ENCODE measurements around the gene MGRN1. TPM values are rescaled to one million over a fixed set of nuclear protein-coding genes. Genes with fewer than 3 reads are reported as not detected.

Gene MGRN1
- total and polyA plus RNA-seq, 11 donors, result 17.9 to 75.0 (median 38.0) TPM

DNA sequence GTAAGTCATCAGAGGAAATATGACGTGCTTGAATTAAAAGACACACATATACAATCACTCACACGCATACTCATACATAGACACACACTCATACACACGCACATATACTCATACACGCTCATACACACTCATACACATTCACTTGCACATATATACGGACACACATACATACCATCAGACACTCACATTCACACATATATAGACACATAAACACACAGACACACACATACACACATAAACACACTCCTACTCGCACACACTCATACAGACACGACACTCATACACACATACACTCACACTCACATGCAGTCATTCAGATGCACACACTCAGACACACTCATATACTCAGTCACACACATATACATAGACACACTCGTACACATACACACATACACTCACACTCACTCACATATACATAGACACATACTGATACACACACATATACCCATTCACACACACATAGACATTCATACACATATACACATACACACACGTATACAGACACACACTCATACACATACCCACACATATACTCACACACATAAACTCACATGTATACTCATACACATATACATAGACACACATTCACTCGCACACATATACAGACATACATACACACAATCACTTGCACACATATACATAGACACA lies 43.8 kb downstream of the MGRN1 start:
- Histone ChIP-seq H3K4me1 (peaks cover 0 to 27% (median 12%) of the 10 kb centered on the region in 12 donors), H3K27me3 (no peaks in the 10 kb centered on the region), H3K36me3 (peaks cover 0 to 91% (median 77%) of the 10 kb centered on the region in 9 donors), H3K9me3 (no peaks in the 10 kb centered on the region), H3K27ac (no peak overlapping the region), H3K4me3 (no peak overlapping the region)
- WGBS, 4 donors, result 93 to 98% (median 96%) methylated on average over 10 of the region's 10 CpGs
- DNase-seq, result no peak
- ATAC-seq, result no peak
- TF ChIP-seq, protein P1, sequence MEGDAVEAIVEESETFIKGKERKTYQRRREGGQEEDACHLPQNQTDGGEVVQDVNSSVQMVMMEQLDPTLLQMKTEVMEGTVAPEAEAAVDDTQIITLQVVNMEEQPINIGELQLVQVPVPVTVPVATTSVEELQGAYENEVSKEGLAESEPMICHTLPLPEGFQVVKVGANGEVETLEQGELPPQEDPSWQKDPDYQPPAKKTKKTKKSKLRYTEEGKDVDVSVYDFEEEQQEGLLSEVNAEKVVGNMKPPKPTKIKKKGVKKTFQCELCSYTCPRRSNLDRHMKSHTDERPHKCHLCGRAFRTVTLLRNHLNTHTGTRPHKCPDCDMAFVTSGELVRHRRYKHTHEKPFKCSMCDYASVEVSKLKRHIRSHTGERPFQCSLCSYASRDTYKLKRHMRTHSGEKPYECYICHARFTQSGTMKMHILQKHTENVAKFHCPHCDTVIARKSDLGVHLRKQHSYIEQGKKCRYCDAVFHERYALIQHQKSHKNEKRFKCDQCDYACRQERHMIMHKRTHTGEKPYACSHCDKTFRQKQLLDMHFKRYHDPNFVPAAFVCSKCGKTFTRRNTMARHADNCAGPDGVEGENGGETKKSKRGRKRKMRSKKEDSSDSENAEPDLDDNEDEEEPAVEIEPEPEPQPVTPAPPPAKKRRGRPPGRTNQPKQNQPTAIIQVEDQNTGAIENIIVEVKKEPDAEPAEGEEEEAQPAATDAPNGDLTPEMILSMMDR (IDR thresholded peaks at IDR 0.05), result no peak
- TF ChIP-seq POLR2A (IDR thresholded peaks at IDR 0.05), result no peak
- intact Hi-C loops (cut with DNase I), result no loop called here

GRCh38 chr16:4673387-4674046 lies 48.9 kb downstream of the MGRN1 start:
- ATAC-seq, result no peak
- Histone ChIP-seq H3K4me1 (peaks cover 0 to 25% (median 8%) of the 10 kb centered on the region in 12 donors), H3K27me3 (no peaks in the 10 kb centered on the region), H3K36me3 (peaks cover 0 to 84% (median 59%) of the 10 kb centered on the region in 9 donors), H3K9me3 (no peaks in the 10 kb centered on the region), H3K4me3 (no peak overlapping the region), H3K27ac (no peak overlapping the region)
- 85 to 93% (median 92%) methylated on average over 33 of the region's 33 CpGs for WGBS, 4 donors
- intact Hi-C loops (cut with DNase I), result no loop called here
- peak in 1 of 5 donors; percentile 65 for DNase-seq
- TF ChIP-seq POLR2A (IDR thresholded peaks at IDR 0.05), result no peak
- TF ChIP-seq, protein P1 (IDR thresholded peaks at IDR 0.05), result no peak

GRCh38 chr16:4674926-4675530 lies 50.4 kb downstream of the MGRN1 start:
- Histone ChIP-seq H3K36me3 (peaks cover 0 to 79% (median 45%) of the 10 kb centered on the region in 9 donors), H3K9me3 (no peaks in the 10 kb centered on the region), H3K27ac (no peak overlapping the region), H3K4me3 (no peak overlapping the region), H3K27me3 (no peaks in the 10 kb centered on the region), H3K4me1 (peaks cover 0 to 40% (median 16%) of the 10 kb centered on the region in 12 donors)
- DNase-seq (no peak), ATAC-seq (no peak)
- 93 to 97% (median 96%) methylated on average over 9 of the region's 9 CpGs for WGBS, 4 donors
- intact Hi-C loops (cut with DNase I), result no loop called here
- TF ChIP-seq, protein P1 (IDR thresholded peaks at IDR 0.05), result no peak
- no peak for TF ChIP-seq POLR2A (IDR thresholded peaks at IDR 0.05)
